Measurements from ENCODE around the gene DMRTA1.

DNA sequence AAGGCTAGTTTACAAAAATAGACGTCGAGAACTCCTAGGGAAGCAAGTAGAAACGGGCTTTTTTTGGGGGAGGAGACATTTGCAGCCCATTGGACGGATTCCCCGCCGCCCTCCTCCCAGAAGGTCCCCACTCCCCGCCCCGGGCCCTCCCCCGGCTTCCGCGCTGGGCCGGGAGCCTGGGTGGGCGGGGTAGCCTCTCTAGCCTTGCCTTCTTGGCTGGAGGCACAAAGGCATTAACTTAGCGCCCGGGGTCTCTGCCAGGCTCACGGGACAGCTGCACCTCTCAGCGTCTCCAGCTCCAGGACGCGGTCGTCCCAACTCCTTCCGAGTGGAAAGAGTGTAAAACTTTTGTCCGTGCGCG is at the start of gene DMRTA1:
- no peak for TF ChIP-seq NRF1 (IDR thresholded peaks at IDR 0.05; ENCODE audit: low read depth, low read length)
- TF ChIP-seq, protein P1, sequence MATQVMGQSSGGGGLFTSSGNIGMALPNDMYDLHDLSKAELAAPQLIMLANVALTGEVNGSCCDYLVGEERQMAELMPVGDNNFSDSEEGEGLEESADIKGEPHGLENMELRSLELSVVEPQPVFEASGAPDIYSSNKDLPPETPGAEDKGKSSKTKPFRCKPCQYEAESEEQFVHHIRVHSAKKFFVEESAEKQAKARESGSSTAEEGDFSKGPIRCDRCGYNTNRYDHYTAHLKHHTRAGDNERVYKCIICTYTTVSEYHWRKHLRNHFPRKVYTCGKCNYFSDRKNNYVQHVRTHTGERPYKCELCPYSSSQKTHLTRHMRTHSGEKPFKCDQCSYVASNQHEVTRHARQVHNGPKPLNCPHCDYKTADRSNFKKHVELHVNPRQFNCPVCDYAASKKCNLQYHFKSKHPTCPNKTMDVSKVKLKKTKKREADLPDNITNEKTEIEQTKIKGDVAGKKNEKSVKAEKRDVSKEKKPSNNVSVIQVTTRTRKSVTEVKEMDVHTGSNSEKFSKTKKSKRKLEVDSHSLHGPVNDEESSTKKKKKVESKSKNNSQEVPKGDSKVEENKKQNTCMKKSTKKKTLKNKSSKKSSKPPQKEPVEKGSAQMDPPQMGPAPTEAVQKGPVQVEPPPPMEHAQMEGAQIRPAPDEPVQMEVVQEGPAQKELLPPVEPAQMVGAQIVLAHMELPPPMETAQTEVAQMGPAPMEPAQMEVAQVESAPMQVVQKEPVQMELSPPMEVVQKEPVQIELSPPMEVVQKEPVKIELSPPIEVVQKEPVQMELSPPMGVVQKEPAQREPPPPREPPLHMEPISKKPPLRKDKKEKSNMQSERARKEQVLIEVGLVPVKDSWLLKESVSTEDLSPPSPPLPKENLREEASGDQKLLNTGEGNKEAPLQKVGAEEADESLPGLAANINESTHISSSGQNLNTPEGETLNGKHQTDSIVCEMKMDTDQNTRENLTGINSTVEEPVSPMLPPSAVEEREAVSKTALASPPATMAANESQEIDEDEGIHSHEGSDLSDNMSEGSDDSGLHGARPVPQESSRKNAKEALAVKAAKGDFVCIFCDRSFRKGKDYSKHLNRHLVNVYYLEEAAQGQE (IDR thresholded peaks at IDR 0.05; ENCODE audit: low read depth, low read length): no peak
- TF ChIP-seq, protein P2, sequence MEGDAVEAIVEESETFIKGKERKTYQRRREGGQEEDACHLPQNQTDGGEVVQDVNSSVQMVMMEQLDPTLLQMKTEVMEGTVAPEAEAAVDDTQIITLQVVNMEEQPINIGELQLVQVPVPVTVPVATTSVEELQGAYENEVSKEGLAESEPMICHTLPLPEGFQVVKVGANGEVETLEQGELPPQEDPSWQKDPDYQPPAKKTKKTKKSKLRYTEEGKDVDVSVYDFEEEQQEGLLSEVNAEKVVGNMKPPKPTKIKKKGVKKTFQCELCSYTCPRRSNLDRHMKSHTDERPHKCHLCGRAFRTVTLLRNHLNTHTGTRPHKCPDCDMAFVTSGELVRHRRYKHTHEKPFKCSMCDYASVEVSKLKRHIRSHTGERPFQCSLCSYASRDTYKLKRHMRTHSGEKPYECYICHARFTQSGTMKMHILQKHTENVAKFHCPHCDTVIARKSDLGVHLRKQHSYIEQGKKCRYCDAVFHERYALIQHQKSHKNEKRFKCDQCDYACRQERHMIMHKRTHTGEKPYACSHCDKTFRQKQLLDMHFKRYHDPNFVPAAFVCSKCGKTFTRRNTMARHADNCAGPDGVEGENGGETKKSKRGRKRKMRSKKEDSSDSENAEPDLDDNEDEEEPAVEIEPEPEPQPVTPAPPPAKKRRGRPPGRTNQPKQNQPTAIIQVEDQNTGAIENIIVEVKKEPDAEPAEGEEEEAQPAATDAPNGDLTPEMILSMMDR (IDR thresholded peaks at IDR 0.05): no peak
- no peak for TF ChIP-seq YY1 (IDR thresholded peaks at IDR 0.05; ENCODE audit: low read depth)
- no peak for TF ChIP-seq TAF1 (IDR thresholded peaks at IDR 0.05; ENCODE audit: borderline replicate concordance, low read depth, low read length)
- TF ChIP-seq, protein P3, sequence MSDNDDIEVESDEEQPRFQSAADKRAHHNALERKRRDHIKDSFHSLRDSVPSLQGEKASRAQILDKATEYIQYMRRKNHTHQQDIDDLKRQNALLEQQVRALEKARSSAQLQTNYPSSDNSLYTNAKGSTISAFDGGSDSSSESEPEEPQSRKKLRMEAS (IDR thresholded peaks at IDR 0.05; ENCODE audit: low read depth): no peak
- no peak for TF ChIP-seq JUND (IDR thresholded peaks at IDR 0.05)
- TF ChIP-seq EP300 (IDR thresholded peaks at IDR 0.05; ENCODE audit: borderline replicate concordance in 1 of 2, low read depth in 1 of 2, low read length in 1 of 2): no peak
- TF ChIP-seq FOXM1 (IDR thresholded peaks at IDR 0.05; ENCODE audit: low read depth): no peak
